ENCODE measurements around the gene GDF11.

- TF ChIP-seq MEF2A (IDR thresholded peaks at IDR 0.05; ENCODE audit: borderline replicate concordance, low read depth) (no peak), SMC3 (IDR thresholded peaks at IDR 0.05; ENCODE audit: low read depth, low read length) (no peak), CTCF (IDR thresholded peaks at IDR 0.05) (no peak), USF2 (IDR thresholded peaks at IDR 0.05; ENCODE audit: borderline replicate concordance, low read depth, low read length) (no peak)
Measured at GRCh38 chr12:55696141-55696540, 46.8 kb upstream of the GDF11 start.

All from SK-N-SH (cell line).